Duodenal mucosa (tissue), 2 donors: Measurements from ENCODE around the gene PTPRN2.
"Not testable (repeated sequence)": the region's sequence is repeated elsewhere in the genome, so short reads cannot be mapped to it uniquely, and the experiment has no call there.

Experiments
- H3K27ac ChIP-seq: one replicate; pipeline ENCODE4 v1.7.0; 2013; ENCODE audit warnings: low read depth, low read length
- H3K27me3 ChIP-seq, 2 donors: one replicate each; pipeline ENCODE4 v1.7.0; 2013; ENCODE audit warnings: low read length in 2 of 2, control low read depth in 1 of 2; ENCODE audit not compliant: insufficient read depth in 2 of 2, control insufficient read depth in 1 of 2
- H3K36me3 ChIP-seq, 2 donors: one replicate each; pipeline ENCODE4 v1.7.0; 2013; ENCODE audit warnings: low read length in 2 of 2, control low read depth in 1 of 2; ENCODE audit not compliant: insufficient read depth in 2 of 2, control insufficient read depth in 1 of 2
- H3K4me1 ChIP-seq, 2 donors: one replicate each; pipeline ENCODE4 v1.7.0; 2013; ENCODE audit warnings: low read length in 2 of 2, control low read depth in 1 of 2; ENCODE audit not compliant: insufficient read depth in 2 of 2, control insufficient read depth in 1 of 2
- H3K4me3 ChIP-seq, 2 donors: one replicate each; pipeline ENCODE4 v1.7.0; 2013; ENCODE audit warnings: low read length in 2 of 2, low read depth in 1 of 2
- H3K9ac ChIP-seq, 2 donors: one replicate each; pipeline ENCODE4 v1.7.0; 2013; ENCODE audit warnings: low read length in 2 of 2, low read depth in 1 of 2
- H3K9me3 ChIP-seq, 2 donors: one replicate each; pipeline ENCODE4 v1.7.0; 2013; ENCODE audit warnings: low read length in 2 of 2, control low read depth in 1 of 2; ENCODE audit not compliant: control insufficient read depth in 1 of 2

The PTPRN2 gene

GRCh38 chr7:157501581-157501980 lies 1086.0 kb downstream of the PTPRN2 start:
- H3K4me1 ChIP-seq: no peaks in the 10 kb centered on the region
- peaks cover 0 to 8% of the 10 kb centered on the region in 2 donors for H3K9me3 ChIP-seq
- H3K36me3 ChIP-seq: no peaks in the 10 kb centered on the region
- no peak overlapping the region for H3K4me3 ChIP-seq
- no peak overlapping the region for H3K9ac ChIP-seq
- no peaks in the 10 kb centered on the region for H3K27me3 ChIP-seq
- no peak overlapping the region for H3K27ac ChIP-seq

DNA sequence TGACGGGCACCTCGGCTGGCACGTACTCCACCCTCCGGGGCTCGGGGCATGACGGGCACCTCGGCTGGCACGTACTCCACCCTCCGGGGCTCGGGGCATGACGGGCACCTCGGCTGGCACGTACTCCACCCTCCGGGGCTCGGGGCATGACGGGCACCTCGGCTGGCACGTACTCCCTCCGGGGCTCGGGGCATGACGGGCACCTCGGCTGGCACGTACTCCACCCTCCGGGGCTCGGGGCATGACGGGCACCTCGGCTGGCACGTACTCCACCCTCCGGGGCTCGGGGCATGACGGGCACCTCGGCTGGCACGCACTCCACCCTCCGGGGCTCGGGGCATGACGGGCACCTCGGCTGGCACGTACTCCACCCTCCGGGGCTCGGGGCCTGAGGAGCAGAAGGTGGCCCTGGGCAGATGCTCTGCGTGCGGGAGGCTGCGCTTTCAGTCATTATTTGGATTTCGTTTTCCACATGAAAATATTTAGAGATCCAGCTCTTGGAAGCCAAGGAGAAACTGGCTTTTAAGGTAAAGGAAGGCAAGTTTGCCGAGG lies 1086.6 kb downstream of the PTPRN2 start:
- H3K36me3 ChIP-seq, H3K4me1 ChIP-seq, H3K27me3 ChIP-seq, H3K4me3 ChIP-seq, H3K9me3 ChIP-seq, H3K9ac ChIP-seq, H3K27ac ChIP-seq: not testable (repeated sequence)

- no peak overlapping the region for H3K9ac ChIP-seq
- no peak overlapping the region for H3K4me3 ChIP-seq
- peaks cover 0 to 1% of the 10 kb centered on the region in 2 donors for H3K9me3 ChIP-seq
- no peaks in the 10 kb centered on the region for H3K27me3 ChIP-seq
- no peaks in the 10 kb centered on the region for H3K4me1 ChIP-seq
- H3K36me3 ChIP-seq: no peaks in the 10 kb centered on the region
- no peak overlapping the region for H3K27ac ChIP-seq
Observed at GRCh38 chr7:157500171-157500960, 1087.3 kb downstream of the PTPRN2 start.

DNA sequence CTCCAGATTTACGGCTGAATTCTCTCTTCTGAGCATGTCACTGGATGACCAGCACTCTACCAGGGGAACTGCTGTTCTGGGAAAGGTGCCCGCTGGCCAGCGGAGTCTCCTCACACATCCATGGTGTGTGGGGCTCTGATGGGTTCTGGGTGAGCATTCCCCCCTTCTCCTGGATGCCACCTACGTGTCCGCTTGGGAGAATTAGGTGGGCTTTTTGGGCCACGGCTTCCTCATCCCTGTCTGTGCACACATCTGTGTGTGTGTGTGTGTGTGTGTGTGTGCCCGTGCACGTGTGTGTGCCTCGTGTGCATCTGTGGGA lies 1087.8 kb downstream of the PTPRN2 start:
- no peak overlapping the region for H3K9ac ChIP-seq
- H3K9me3 ChIP-seq: no peaks in the 10 kb centered on the region
- H3K4me1 ChIP-seq: no peaks in the 10 kb centered on the region
- no peaks in the 10 kb centered on the region for H3K27me3 ChIP-seq
- H3K27ac ChIP-seq: no peak overlapping the region
- no peak overlapping the region for H3K4me3 ChIP-seq
- H3K36me3 ChIP-seq: no peaks in the 10 kb centered on the region

GRCh38 chr7:157499121-157499834 lies 1088.3 kb downstream of the PTPRN2 start:
- no peaks in the 10 kb centered on the region for H3K4me1 ChIP-seq
- no peak overlapping the region for H3K4me3 ChIP-seq

DNA sequence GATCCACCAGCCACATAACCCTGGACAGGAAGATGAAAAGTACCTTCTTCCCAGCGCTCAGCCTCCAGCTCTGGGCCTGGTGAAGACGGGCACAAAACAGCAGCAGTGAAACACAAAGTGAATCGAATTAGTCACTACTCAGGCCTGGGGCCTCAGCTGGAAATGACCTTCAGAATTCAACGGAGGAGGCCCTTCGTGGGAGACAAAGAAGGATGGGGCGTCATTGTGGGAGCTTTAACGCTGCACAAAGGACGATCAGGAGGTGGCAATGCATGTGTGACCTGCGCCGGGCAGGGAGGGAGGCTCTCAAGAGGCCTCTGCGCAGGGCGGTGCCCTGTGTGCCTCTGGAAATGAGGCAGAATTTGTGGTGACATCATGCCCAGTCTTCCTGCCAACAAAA lies 1089.0 kb downstream of the PTPRN2 start:
- Histone ChIP-seq H3K4me3 (no peak overlapping the region), H3K9me3 (no peaks in the 10 kb centered on the region), H3K27me3 (no peaks in the 10 kb centered on the region), H3K4me1 (no peaks in the 10 kb centered on the region), H3K27ac (no peak overlapping the region), H3K36me3 (no peaks in the 10 kb centered on the region), H3K9ac (no peak overlapping the region)

More at GRCh38 chr7:157499121-157499834, 1088.3 kb downstream of the PTPRN2 start:
- H3K36me3 ChIP-seq: no peaks in the 10 kb centered on the region
- no peaks in the 10 kb centered on the region for H3K27me3 ChIP-seq
- no peaks in the 10 kb centered on the region for H3K9me3 ChIP-seq
- no peak overlapping the region for H3K9ac ChIP-seq
- H3K27ac ChIP-seq: no peak overlapping the region

DNA sequence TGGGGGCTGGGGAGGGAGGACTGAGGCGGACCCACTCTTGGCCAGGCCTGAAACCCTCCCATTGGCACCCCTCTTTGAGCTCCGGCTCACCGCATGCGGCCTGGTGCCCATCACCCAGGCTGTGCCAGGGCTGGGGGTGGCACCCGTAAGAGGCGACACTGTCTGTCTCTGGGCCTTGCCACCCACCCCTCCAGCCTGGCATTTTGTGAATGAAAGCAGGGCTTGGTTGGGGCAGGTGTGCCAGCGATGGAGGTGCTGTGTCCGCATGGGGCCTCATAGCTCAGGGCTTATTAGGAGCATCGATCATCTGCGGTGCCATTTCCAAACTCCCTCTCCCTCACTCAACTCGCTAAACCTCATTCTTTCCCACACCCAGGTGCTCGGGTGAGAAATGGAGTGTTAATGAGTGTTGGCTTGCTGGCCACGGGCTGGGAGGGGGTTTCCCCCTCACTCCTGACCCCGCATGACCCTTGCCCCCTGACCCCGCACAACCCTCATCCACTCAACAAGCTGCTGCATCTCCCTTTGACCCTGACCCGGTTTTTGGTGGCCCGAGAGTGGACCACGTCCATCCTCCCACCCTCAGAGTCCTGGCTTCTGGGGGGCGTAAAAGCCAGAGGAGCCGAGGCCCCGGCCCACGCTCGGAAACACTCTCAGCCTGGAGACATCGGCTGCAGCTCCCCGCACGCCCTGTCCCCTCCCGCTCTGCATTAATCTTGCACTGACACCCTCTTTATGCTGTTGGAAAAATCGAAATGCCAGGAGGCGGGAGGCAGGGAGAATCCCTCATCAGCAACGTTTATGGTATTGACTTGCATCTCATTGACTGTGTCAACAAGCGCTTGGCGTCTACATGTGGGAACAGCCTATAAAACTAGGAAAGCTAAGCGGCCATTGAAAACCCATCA lies 1089.6 kb downstream of the PTPRN2 start:
- Histone ChIP-seq H3K4me3 (no peak overlapping the region), H3K4me1 (no peaks in the 10 kb centered on the region), H3K27ac (no peak overlapping the region), H3K9me3 (no peaks in the 10 kb centered on the region), H3K9ac (no peak overlapping the region), H3K36me3 (no peaks in the 10 kb centered on the region), H3K27me3 (no peaks in the 10 kb centered on the region)

- Histone ChIP-seq H3K9ac (no peak overlapping the region), H3K4me1 (no peaks in the 10 kb centered on the region), H3K36me3 (no peaks in the 10 kb centered on the region), H3K9me3 (no peaks in the 10 kb centered on the region), H3K27me3 (no peaks in the 10 kb centered on the region), H3K4me3 (no peak overlapping the region), H3K27ac (no peak overlapping the region)
Observed at GRCh38 chr7:157497367-157497743, 1090.3 kb downstream of the PTPRN2 start.

GRCh38 chr7:157496416-157497275 lies 1091.0 kb downstream of the PTPRN2 start:
- Histone ChIP-seq H3K27me3 (no peaks in the 10 kb centered on the region), H3K4me1 (no peaks in the 10 kb centered on the region), H3K9ac (no peak overlapping the region), H3K36me3 (no peaks in the 10 kb centered on the region), H3K27ac (no peak overlapping the region), H3K4me3 (no peak overlapping the region), H3K9me3 (no peaks in the 10 kb centered on the region)
